Spinal cord (tissue), 10 donors: ENCODE results near the gene SPATA16. TPM values are rescaled to one million over a fixed set of nuclear protein-coding genes. Genes with fewer than 3 reads are reported as not detected.
"Not testable (repeated sequence)": the region's sequence is repeated elsewhere in the genome, so short reads cannot be mapped to it uniquely, and the experiment has no call there.

Experiments used
- DNase-seq, 6 donors: peaks; one replicate each; pipeline versions ENCODE4 v3.0.0 to v3.0.0-alpha.2; 2013 to 2015; ENCODE audit warnings: low spot score in 6 of 6, low read depth in 4 of 6
- H3K27ac ChIP-seq: one replicate; pipeline ENCODE4 v1.5.1; 2013; ENCODE audit warnings: low read depth, low read length, control low read depth
- H3K27me3 ChIP-seq: one replicate; pipeline ENCODE4 v1.6.1; 2013; ENCODE audit warnings: low read length; ENCODE audit not compliant: control insufficient read depth, insufficient read depth
- H3K36me3 ChIP-seq: one replicate; pipeline ENCODE4 v1.6.1; 2013; ENCODE audit warnings: low read length; ENCODE audit not compliant: control insufficient read depth, insufficient read depth
- H3K4me1 ChIP-seq: one replicate; pipeline ENCODE4 v1.6.1; 2013; ENCODE audit warnings: low read length; ENCODE audit not compliant: control insufficient read depth, insufficient read depth
- H3K4me3 ChIP-seq: one replicate; pipeline ENCODE4 v1.5.1; 2013; ENCODE audit warnings: low read depth, low read length, control low read depth
- H3K9me3 ChIP-seq: one replicate; pipeline ENCODE4 v1.6.1; 2013; ENCODE audit warnings: low read length; ENCODE audit not compliant: control insufficient read depth, insufficient read depth
- WGBS: methylation state at CpG from one replicate; pipeline ENCODE4 v1.1.5; 2013; ENCODE audit warnings: missing lambda C conversion rate; ENCODE audit not compliant: insufficient coverage; 5-methylcytosine and 5-hydroxymethylcytosine counted together
- long read RNA-seq, 4 donors: transcript quantifications; one replicate each; lab custom pipeline, GENCODE V29; 2026
- polyA plus RNA-seq, 2 donors: library from polyadenylated mRNA; unstranded; fragments of 120-200 nt; gene quantifications; one replicate each; pipeline ENCODE4 v1.2.1, GENCODE V29; 2013; ENCODE audit not compliant: insufficient read length in 2 of 2
- total RNA-seq, 2 donors: library from RNA; depleted of rRNA in 1 of 2; stranded (reverse); fragments of 120-200 nt in 1 of 2; fragments of >200 nt in 1 of 2; gene quantifications; one replicate each; pipeline versions ENCODE4 v1.2.3 to v1.2.4, GENCODE V29; 2013 to 2014
- donor health status: healthy.

SPATA16 gene, protein sequence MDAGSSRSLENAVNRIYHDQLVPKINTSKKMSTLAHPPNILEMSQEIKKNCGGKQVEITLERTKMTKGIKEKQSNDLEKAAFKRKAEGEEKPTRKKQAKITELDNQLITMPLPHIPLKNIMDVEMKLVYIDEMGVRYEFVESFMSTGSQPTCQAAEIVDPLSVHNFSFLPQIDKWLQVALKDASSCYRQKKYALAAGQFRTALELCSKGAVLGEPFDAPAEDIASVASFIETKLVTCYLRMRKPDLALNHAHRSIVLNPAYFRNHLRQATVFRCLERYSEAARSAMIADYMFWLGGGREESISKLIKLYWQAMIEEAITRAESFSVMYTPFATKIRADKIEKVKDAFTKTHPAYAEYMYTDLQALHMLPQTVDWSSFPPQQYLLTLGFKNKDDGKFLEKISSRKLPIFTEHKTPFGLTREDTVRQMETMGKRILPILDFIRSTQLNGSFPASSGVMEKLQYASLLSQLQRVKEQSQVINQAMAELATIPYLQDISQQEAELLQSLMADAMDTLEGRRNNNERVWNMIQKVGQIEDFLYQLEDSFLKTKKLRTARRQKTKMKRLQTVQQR
- total RNA-seq: not detected
- not detected for polyA plus RNA-seq
- long read RNA-seq, donor 1: 0 reads
- long read RNA-seq, donor 2: 0 reads
- long read RNA-seq, donor 3: 0 reads
- long read RNA-seq, donor 4: 0 reads

DNA sequence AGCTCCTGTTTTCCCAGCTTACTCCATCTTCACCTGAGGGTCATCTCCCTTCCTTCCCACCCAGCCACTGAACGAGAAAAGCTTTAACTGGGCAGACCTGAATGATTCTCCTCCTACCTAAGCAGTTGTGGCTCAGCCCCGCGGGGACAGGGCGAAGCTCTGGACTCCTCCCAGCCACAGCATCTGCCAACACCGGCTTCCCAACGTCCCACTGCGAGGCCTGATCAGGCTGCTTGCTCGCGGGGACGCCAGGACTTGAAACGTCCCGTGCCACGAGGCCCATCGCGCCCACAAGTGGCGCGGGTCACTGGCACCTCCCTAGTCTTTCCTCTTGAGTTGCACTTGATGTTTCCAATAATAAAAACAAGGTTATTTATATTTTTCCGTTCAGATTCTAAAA, at the start of gene SPATA16:
SPATA16 (minus strand) TSS at position 250 of the 400 bp plus-strand sequence. CDS start 23,504 bp downstream, outside the sequence.
- H3K4me1 ChIP-seq: no peaks in the 10 kb centered on the region
- no peaks in the 10 kb centered on the region for H3K27me3 ChIP-seq
- peaks cover 2% of the 10 kb centered on the region for H3K9me3 ChIP-seq
- H3K4me3 ChIP-seq: no peak within 1 kb of the TSS
- 90% methylated on average over 9 of the region's 18 CpGs for WGBS
- no peak within 1 kb of the TSS for H3K27ac ChIP-seq
- no peaks in the 10 kb centered on the region for H3K36me3 ChIP-seq
- DNase-seq: no peak

DNA sequence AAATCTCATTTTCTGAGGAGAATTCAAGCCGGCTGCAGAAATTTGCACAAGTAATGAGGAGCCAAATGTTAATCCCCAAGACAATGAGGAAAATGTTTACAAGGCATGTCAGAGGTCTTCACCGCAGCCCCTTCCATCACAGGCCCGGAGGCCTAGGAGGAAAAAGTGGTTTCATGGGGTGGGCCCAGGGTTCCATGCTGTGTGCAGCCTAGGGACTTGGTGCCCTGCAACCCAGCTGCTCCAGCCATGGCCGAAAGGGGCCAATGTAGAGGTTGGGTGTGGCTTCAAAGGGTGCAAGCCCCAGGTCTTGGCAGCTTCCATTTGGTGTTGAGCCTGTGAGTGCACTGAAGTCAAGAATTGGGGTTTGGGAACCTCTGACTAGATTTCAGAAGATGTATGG, 42.0 kb upstream of the SPATA16 start:
- H3K27me3 ChIP-seq, H3K4me3 ChIP-seq, H3K9me3 ChIP-seq, H3K27ac ChIP-seq, DNase-seq, H3K4me1 ChIP-seq, H3K36me3 ChIP-seq: not testable (repeated sequence)
- 94% methylated on average over 4 of the region's 4 CpGs for WGBS

DNA sequence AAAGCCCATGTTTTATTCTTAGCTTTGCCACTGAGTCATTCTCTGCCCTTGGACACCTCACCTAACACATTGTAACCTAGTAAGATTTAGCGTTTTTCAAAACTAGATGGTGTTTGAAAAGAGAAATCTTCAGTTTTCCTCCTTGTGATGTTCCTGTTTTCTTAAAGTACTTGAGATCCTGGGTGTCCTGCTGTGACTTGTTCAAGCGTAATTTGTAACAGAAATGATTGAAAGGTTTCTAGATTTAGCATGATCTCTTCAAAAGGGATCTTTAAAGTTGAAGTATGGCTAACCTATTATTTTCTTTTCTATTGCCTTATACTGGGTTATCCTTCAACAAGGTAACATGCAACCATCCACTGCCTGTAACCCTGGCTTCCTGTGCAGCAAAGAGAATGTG, 32.6 kb upstream of the SPATA16 start:
- no peak overlapping the region for H3K27ac ChIP-seq
- no peaks in the 10 kb centered on the region for H3K36me3 ChIP-seq
- WGBS: no CpG with 5 or more reads among the region's 2 CpGs
- H3K4me3 ChIP-seq: no peak overlapping the region
- H3K9me3 ChIP-seq: no peaks in the 10 kb centered on the region
- no peaks in the 10 kb centered on the region for H3K4me1 ChIP-seq
- H3K27me3 ChIP-seq: no peaks in the 10 kb centered on the region
- no peak for DNase-seq

DNA sequence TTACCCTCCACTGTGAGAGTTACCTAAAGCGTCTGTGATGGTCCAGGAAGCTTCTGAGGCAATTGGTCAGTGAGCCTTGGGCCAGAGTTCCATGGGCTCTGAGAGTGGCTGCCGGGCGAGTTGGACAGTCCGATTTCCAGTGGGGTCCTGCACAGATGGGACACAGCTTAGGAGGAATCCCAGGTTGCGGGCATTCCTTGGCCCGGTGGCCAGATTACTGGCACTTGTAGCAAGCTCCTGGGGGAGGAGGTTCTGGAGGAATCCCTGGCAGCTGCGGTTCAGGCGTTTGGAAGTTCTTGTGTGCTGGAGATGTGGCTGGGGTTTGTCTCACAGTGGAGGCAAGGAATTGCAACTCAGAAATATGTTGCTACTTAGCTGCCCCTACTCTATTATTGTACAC, 18.1 kb upstream of the SPATA16 start:
- not testable (repeated sequence) for H3K36me3 ChIP-seq, H3K27me3 ChIP-seq, DNase-seq, H3K4me1 ChIP-seq, H3K9me3 ChIP-seq, H3K4me3 ChIP-seq, H3K27ac ChIP-seq
- WGBS: 89% methylated on average over 6 of the region's 8 CpGs

DNA sequence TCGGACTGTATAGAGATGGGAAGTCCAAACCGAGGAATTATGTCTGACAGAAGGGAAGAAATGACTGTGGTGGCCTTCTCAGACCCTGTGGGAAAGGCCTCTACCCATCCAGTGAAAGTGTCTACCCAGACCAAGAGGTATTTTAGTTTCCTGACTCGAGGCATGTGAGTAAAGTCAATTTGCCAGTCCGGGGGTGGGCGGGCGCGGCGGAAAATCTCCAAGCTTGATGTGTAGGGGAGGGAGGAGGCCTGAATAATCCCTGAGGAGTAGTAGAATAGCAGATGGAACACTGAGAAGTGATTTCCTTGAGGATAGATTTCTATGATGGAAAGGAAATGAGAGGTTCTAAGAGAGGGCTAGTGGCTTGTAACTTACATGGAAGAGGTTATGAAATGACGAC, 15.5 kb upstream of the SPATA16 start:
- not testable (repeated sequence) for DNase-seq, H3K4me1 ChIP-seq, H3K27me3 ChIP-seq, H3K4me3 ChIP-seq, H3K36me3 ChIP-seq, H3K9me3 ChIP-seq, H3K27ac ChIP-seq
- 92% methylated on average over 7 of the region's 9 CpGs for WGBS

DNA sequence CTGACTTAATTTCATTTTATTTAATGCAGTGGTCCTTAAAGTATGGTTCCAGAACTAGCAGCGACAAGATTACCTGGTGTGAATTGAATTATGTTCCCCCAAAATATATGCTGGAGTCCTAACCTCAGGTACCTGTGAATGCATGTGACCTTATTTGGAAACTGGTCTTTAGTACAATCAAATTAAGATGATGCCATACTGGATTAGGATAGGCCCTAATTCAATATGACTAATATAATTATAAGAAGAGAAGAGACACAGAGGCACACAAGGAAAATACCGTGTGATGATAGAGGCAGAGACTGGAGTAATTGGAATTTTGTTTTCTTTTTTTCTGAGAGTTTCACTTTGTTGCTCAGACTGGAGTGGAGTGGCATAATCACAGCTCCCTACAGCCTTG, 12.6 kb upstream of the SPATA16 start:
- 100% methylated on average over 1 of the region's 2 CpGs for WGBS
- H3K9me3 ChIP-seq: no peaks in the 10 kb centered on the region
- no peak overlapping the region for H3K27ac ChIP-seq
- no peaks in the 10 kb centered on the region for H3K36me3 ChIP-seq
- DNase-seq: no peak
- no peaks in the 10 kb centered on the region for H3K27me3 ChIP-seq
- H3K4me3 ChIP-seq: no peak overlapping the region
- no peaks in the 10 kb centered on the region for H3K4me1 ChIP-seq

DNA sequence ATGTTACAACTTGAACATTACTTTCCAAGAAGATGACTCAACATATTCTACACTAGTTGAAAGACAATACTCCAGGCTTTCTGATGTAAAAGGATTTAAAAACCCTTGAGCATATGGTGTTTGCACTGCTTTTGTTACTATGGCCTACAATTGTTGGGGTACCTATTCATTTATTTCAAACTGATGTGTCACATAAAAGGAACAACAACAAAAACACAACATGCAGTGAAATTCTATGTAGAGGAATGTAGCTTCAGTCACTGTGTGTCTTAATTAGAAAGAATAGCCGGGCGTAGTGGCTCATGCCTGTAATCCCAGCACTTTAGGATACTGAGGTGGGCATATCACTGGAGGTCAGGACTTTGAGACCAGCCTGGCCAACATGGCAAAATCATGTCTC, 1.6 kb downstream of the SPATA16 start:
- DNase-seq: no peak

DNA sequence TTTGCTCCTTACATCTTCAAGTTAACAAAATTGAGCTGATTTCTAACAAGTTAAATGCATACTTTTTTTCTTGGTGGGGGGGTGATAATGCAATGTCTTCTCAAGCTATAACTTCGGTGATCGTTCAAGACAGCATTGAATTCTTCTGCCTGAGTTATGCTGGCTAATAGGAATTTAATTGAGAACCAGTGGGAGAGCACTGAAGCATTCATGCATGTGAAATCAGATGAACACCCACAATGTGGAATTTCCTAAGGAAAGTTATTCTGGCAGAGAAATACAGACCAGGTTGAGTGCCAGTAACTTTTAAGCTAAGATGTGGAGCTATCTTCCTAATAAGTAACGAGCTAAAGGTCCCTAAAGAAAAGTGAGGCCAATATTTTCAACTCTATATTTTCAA, 3.0 kb downstream of the SPATA16 start:
- WGBS: no CpG with 5 or more reads among the region's 3 CpGs

More for the DNA sequence above, 1.6 kb downstream of the SPATA16 start:
- Histone ChIP-seq H3K36me3 (no peaks in the 10 kb centered on the region), H3K4me3 (no peak overlapping the region), H3K27me3 (no peaks in the 10 kb centered on the region), H3K4me1 (no peaks in the 10 kb centered on the region), H3K27ac (no peak overlapping the region), H3K9me3 (no peaks in the 10 kb centered on the region)
- WGBS: no CpG with 5 or more reads among the region's 2 CpGs

DNA sequence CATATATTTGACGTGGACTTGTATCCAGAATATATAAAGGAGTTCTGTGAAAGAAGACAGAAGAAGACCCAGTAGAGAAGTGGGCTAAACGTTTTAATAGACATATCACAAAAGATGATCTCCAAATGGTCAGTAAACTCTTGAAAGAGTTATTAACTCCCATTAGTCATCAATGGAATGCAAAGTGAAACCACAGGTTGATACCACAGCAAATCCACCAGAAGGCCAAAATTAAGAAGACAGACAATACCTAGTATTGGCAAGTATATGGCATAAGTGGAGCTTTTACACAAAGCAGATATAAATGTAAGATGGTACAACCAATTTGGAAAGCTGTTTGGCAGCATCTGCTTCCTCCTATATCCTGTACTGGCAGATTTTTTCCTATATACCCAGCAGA, 6.0 kb downstream of the SPATA16 start:
- H3K36me3 ChIP-seq: no peaks in the 10 kb centered on the region
- no peak overlapping the region for H3K4me3 ChIP-seq
- no peaks in the 10 kb centered on the region for H3K4me1 ChIP-seq
- no peak for DNase-seq
- no peak overlapping the region for H3K27ac ChIP-seq
- H3K9me3 ChIP-seq: no peaks in the 10 kb centered on the region
- no peaks in the 10 kb centered on the region for H3K27me3 ChIP-seq
- no CpG with 5 or more reads among the region's 2 CpGs for WGBS

More for the DNA sequence above, 3.0 kb downstream of the SPATA16 start:
- Histone ChIP-seq H3K27me3 (no peaks in the 10 kb centered on the region), H3K36me3 (no peaks in the 10 kb centered on the region), H3K27ac (no peak overlapping the region), H3K4me3 (no peak overlapping the region), H3K9me3 (no peaks in the 10 kb centered on the region), H3K4me1 (no peaks in the 10 kb centered on the region)
- peak in 1 of 6 donors; percentile 43 for DNase-seq

DNA sequence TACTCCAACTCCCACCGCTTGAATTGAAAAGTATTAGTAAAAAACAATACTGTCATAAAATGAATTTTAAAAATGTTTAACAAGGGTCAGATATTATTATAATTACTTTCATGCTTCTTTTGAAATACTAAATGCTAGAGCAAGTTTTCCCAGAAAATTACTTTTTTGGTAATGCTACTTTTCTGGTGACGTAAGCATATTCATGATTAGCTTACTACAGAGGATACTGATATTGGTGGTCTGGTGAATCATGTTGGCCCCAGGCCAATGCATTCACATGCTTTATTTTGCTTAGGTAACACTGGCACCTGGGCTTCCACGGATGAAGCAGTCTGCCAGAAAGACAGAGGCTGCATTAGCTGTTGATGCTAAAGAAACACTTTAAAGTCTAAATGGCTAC, 12.4 kb downstream of the SPATA16 start:
- Histone ChIP-seq H3K4me3 (no peak overlapping the region), H3K9me3 (no peaks in the 10 kb centered on the region), H3K27ac (no peak overlapping the region), H3K4me1 (no peaks in the 10 kb centered on the region), H3K36me3 (no peaks in the 10 kb centered on the region), H3K27me3 (no peaks in the 10 kb centered on the region)
- WGBS: no CpG with 5 or more reads among the region's 3 CpGs
- DNase-seq: no peak
